Measurements from ENCODE around the gene MED31.
A peak's percentile ranks its signal among the peaks of the same experiment; 100 is the strongest.
"Not testable (repeated sequence)": the region's sequence is repeated elsewhere in the genome, so short reads cannot be mapped to it uniquely, and the experiment has no call there.

MED31 gene

GRCh38 chr17:6651354-6651918, at the start of gene MED31, which contains the start of gene C17orf100:
Gene MED31 (minus strand): TSS chr17:6651605. CDS start chr17:6651528, 77 bp downstream.
Gene C17orf100 (plus strand): TSS chr17:6651762. CDS start chr17:6651914, 152 bp downstream.
- peak; percentile 95 for DNase-seq

GRCh38 chr17:6700948-6701307, 49.5 kb upstream of the MED31 start:
- DNase-seq, result no peak

GRCh38 chr17:6699997-6700947, 48.9 kb upstream of the MED31 start:
- no peak for DNase-seq

- no peak for DNase-seq
Observed at GRCh38 chr17:6698004-6698403, 46.6 kb upstream of the MED31 start.

- no peak for DNase-seq
Observed at GRCh38 chr17:6696906-6697305, 45.5 kb upstream of the MED31 start.

- no peak for DNase-seq
Observed at GRCh38 chr17:6695565-6695964, 44.2 kb upstream of the MED31 start.

GRCh38 chr17:6695051-6695450, 43.6 kb upstream of the MED31 start:
- no peak for DNase-seq

GRCh38 chr17:6691958-6692357, 40.6 kb upstream of the MED31 start:
- DNase-seq, result not testable (repeated sequence)

GRCh38 chr17:6691546-6691945, 40.1 kb upstream of the MED31 start:
- DNase-seq, result no peak

- DNase-seq, result no peak
Observed at GRCh38 chr17:6690641-6691040, 39.2 kb upstream of the MED31 start.

- no peak for DNase-seq
Observed at GRCh38 chr17:6688944-6689343, 37.5 kb upstream of the MED31 start.

- DNase-seq, result no peak
Observed at GRCh38 chr17:6686026-6686425, 34.6 kb upstream of the MED31 start.

- DNase-seq, result no peak
Observed at GRCh38 chr17:6684881-6685767, 33.7 kb upstream of the MED31 start.

- no peak for DNase-seq
Observed at GRCh38 chr17:6684460-6684783, 33.0 kb upstream of the MED31 start.

- DNase-seq, result no peak
Observed at GRCh38 chr17:6683730-6684459, 32.5 kb upstream of the MED31 start.

- no peak for DNase-seq
Observed at GRCh38 chr17:6683081-6683684, 31.8 kb upstream of the MED31 start.

- no peak for DNase-seq
Observed at GRCh38 chr17:6682339-6682738, 30.9 kb upstream of the MED31 start.

- DNase-seq, result no peak
Observed at GRCh38 chr17:6681671-6682070, 30.3 kb upstream of the MED31 start.

GRCh38 chr17:6681176-6681575, 29.8 kb upstream of the MED31 start:
- DNase-seq, result no peak

GRCh38 chr17:6679241-6679640, 27.8 kb upstream of the MED31 start:
- no peak for DNase-seq

GRCh38 chr17:6677946-6678345, 26.5 kb upstream of the MED31 start:
- no peak for DNase-seq

GRCh38 chr17:6677158-6677831, 25.9 kb upstream of the MED31 start:
- no peak for DNase-seq

All from CD4-positive, alpha-beta T cell treated with Interleukin-6 for 4 hours (primary cell).